ENCODE measurements around the gene PDE2A.

Gene PDE2A

GRCh38 chr11:72553706-72554105, 120.5 kb downstream of the PDE2A start:
- Histone ChIP-seq H4K20me1 (ENCODE audit: insufficient read depth, low read length) (no peaks in the 10 kb centered on the region), H3K4me3 (ENCODE audit: low read length) (no peak overlapping the region), H2AFZ (ENCODE audit: low read depth, low read length) (no peak overlapping the region), H3K9me3 (ENCODE audit: insufficient read depth, low read length) (no peaks in the 10 kb centered on the region), H3K9ac (ENCODE audit: low read length) (no peak overlapping the region), H3K79me2 (ENCODE audit: low read length) (no peaks in the 10 kb centered on the region), H3K4me2 (ENCODE audit: low read length) (no peak overlapping the region), H3K36me3 (replicated peaks; ENCODE audit: low read depth, low read length) (no peaks in the 10 kb centered on the region), H3K27me3 (ENCODE audit: low read depth, low read length) (peaks cover 53% of the 10 kb centered on the region), H3K27ac (ENCODE audit: low read length) (no peak overlapping the region), H3K4me1 (ENCODE audit: low read length) (no peaks in the 10 kb centered on the region)
- TF ChIP-seq EZH2phosphoT487 (IDR thresholded peaks at IDR 0.05; ENCODE audit: low read depth): no peak
- TF ChIP-seq, protein P1, sequence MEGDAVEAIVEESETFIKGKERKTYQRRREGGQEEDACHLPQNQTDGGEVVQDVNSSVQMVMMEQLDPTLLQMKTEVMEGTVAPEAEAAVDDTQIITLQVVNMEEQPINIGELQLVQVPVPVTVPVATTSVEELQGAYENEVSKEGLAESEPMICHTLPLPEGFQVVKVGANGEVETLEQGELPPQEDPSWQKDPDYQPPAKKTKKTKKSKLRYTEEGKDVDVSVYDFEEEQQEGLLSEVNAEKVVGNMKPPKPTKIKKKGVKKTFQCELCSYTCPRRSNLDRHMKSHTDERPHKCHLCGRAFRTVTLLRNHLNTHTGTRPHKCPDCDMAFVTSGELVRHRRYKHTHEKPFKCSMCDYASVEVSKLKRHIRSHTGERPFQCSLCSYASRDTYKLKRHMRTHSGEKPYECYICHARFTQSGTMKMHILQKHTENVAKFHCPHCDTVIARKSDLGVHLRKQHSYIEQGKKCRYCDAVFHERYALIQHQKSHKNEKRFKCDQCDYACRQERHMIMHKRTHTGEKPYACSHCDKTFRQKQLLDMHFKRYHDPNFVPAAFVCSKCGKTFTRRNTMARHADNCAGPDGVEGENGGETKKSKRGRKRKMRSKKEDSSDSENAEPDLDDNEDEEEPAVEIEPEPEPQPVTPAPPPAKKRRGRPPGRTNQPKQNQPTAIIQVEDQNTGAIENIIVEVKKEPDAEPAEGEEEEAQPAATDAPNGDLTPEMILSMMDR (IDR thresholded peaks at IDR 0.05; ENCODE audit: low read depth, low read length): peak; percentile 65

DNA sequence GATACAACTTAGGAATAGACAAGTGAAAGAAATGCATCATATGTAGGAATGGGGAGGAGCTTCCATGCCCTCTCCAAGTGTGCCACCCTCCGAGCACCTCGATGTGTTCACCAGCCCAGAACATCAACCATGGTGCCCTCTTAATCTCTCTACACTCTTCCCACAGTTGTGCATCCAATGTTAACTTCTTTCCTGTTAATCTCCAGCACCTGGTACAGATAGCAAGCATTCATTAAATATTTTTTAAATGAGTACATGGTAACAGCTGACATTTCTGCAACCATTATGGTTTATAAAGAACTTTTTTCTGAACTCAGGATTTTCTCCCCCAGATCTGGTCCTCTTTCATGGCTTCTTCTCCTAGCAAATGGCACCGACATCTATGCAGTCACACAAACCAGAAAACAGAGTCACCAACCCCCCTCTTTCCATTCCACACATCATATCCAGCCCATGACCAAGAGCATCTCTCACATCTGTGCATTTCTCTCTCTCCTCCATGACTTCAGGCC, 121.8 kb downstream of the PDE2A start:
- Histone ChIP-seq H3K27me3 (ENCODE audit: low read depth, low read length) (peaks cover 54% of the 10 kb centered on the region), H3K9me3 (ENCODE audit: insufficient read depth, low read length) (no peaks in the 10 kb centered on the region), H3K27ac (ENCODE audit: low read length) (no peak overlapping the region), H3K9ac (ENCODE audit: low read length) (no peak overlapping the region), H3K4me3 (ENCODE audit: low read length) (no peak overlapping the region), H3K36me3 (replicated peaks; ENCODE audit: low read depth, low read length) (no peaks in the 10 kb centered on the region), H2AFZ (ENCODE audit: low read depth, low read length) (no peak overlapping the region), H3K4me2 (ENCODE audit: low read length) (no peak overlapping the region), H3K4me1 (ENCODE audit: low read length) (no peaks in the 10 kb centered on the region), H3K79me2 (ENCODE audit: low read length) (no peaks in the 10 kb centered on the region), H4K20me1 (ENCODE audit: insufficient read depth, low read length) (no peaks in the 10 kb centered on the region)
- TF ChIP-seq, protein P1 (IDR thresholded peaks at IDR 0.05; ENCODE audit: low read depth, low read length): no peak
- no peak for TF ChIP-seq EZH2phosphoT487 (IDR thresholded peaks at IDR 0.05; ENCODE audit: low read depth)

DNA sequence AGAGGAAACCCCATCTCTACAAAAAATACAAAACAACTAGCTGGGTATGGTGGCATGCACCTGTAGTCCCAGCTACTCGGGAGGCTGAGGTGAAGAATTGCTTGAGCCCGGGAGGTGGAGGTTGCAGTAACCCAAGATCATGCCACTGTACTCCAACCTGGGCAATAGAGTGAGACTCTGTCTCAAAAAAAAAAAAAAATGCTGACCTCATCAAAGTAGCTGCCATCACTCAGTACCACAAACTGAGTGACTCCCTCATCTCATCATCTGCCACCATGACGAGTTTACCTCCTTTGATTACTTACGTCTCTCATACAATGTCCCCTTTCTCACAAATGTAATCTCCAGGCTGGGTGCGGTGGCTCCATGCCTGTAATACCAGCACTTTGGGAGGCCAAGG, 122.7 kb downstream of the PDE2A start:
- TF ChIP-seq, protein P1 (IDR thresholded peaks at IDR 0.05; ENCODE audit: low read depth, low read length): no peak
- TF ChIP-seq EZH2phosphoT487 (IDR thresholded peaks at IDR 0.05; ENCODE audit: low read depth): no peak
- Histone ChIP-seq H2AFZ (ENCODE audit: low read depth, low read length) (no peak overlapping the region), H3K9ac (ENCODE audit: low read length) (no peak overlapping the region), H3K36me3 (replicated peaks; ENCODE audit: low read depth, low read length) (no peaks in the 10 kb centered on the region), H3K27ac (ENCODE audit: low read length) (no peak overlapping the region), H4K20me1 (ENCODE audit: insufficient read depth, low read length) (no peaks in the 10 kb centered on the region), H3K4me2 (ENCODE audit: low read length) (no peak overlapping the region), H3K9me3 (ENCODE audit: insufficient read depth, low read length) (no peaks in the 10 kb centered on the region), H3K4me1 (ENCODE audit: low read length) (no peaks in the 10 kb centered on the region), H3K79me2 (ENCODE audit: low read length) (no peaks in the 10 kb centered on the region), H3K4me3 (ENCODE audit: low read length) (no peak overlapping the region), H3K27me3 (ENCODE audit: low read depth, low read length) (peaks cover 45% of the 10 kb centered on the region)

DNA sequence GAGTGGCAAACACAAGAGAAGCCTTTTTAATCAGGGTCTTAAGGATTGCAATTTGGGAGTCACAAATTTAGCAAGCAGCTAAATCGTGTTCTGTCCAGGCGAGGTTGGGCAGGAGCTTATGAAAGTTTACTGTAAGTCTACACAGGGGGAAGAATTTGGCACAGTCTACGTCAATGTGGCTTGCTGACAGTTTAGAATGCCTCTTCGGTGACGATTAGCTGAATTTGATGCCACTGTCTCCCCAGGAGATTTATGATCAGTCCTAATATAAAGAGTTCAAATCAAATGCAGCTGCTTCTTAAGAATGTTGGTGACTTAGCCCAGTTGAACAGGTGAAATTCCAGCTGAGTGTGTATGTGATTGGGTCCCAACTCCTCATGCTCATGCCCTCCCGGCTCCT, 125.8 kb downstream of the PDE2A start:
- Histone ChIP-seq H3K4me3 (ENCODE audit: low read length) (no peak overlapping the region), H3K4me1 (ENCODE audit: low read length) (0 out of 2 replicates have a peak, but pooled peaks cover 6% of the 10 kb centered on the region), H3K27me3 (ENCODE audit: low read depth, low read length) (peaks cover 29% of the 10 kb centered on the region), H3K36me3 (replicated peaks; ENCODE audit: low read depth, low read length) (no peaks in the 10 kb centered on the region), H3K79me2 (ENCODE audit: low read length) (no peaks in the 10 kb centered on the region), H3K9ac (ENCODE audit: low read length) (no peak overlapping the region), H4K20me1 (ENCODE audit: insufficient read depth, low read length) (no peaks in the 10 kb centered on the region), H3K9me3 (ENCODE audit: insufficient read depth, low read length) (no peaks in the 10 kb centered on the region), H2AFZ (ENCODE audit: low read depth, low read length) (no peak overlapping the region), H3K4me2 (ENCODE audit: low read length) (no peak overlapping the region), H3K27ac (ENCODE audit: low read length) (no peak overlapping the region)
- TF ChIP-seq, protein P1 (IDR thresholded peaks at IDR 0.05; ENCODE audit: low read depth, low read length): no peak
- TF ChIP-seq EZH2phosphoT487 (IDR thresholded peaks at IDR 0.05; ENCODE audit: low read depth): no peak
